Activated naive CD4-positive, alpha-beta T cell (primary cell): ENCODE results near the gene PTPN12.
"Not testable (repeated sequence)": the region's sequence is repeated elsewhere in the genome, so short reads cannot be mapped to it uniquely, and the experiment has no call there.

Experiments used
- DNase-seq, 4 experiments: peaks; one replicate each; lab custom pipeline; 2025; lab: John Stamatoyannopoulos, UW

PTPN12 gene

DNA sequence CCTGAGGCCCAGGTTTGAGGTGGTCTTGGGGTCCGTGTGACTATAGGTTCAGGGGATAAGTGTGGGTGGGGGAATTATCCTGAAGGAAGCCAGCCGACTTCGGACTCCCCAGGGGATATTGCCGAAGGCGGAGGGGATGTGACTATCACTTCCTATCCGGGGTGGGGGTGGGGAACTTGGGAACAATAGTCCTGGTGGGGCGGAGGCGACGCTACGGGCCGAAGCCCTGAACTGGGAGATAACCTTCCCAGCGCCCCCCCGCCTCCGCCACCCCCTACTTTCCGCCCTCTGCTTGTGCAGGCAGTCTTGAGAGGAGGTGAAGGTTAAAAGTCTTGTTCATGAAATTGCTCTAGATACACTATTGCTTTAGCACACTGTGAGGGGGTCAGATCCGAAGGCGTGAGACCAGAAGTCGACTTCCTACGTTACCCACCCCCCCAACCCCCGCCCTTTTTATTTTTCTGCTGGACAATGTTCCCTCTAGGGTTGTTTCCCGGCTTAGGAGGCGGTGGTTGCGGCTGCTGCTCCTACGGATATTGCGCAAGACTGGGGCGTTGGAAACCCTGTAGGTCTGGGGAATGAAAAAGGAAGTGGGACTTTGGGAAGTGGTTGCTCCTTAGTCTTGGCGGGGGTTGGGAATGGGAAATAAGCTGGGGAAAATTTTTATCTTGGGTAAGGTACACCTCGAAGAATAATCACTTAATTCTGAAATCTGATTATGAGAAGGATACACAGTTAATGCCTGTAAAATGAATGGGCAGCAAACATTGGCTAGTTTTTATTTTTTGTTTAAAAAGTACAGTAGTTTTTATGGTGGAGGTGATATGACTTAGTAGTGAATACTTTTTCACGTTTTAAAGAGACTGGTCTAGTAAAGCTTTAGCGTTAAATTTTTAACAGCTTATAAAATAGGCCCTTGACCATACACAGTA, 1.5 kb downstream of the PTPN12 start:
- peak in 1 of 4 experiments; percentile 10 for DNase-seq

DNA sequence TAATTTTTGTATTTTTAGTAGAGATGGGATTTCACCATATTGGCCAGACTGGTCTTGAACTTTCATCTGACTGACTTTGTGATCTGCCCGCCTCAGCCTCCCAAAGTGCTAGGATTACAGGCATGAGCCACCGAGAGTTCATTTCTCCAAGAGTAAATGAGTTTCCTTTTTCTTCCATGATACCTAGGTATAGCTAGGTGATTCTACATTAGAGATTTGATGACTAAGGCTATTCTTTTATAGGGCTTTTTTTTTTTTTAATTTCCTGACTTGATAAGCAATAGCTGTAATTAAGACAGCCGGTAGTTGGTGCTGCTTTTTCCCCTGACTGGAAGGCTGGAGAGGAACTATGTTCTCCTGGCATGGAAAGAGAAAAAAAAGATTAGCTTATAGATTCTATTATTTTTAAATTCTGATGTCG, 3.3 kb downstream of the PTPN12 start:
- DNase-seq, result no peak

DNA sequence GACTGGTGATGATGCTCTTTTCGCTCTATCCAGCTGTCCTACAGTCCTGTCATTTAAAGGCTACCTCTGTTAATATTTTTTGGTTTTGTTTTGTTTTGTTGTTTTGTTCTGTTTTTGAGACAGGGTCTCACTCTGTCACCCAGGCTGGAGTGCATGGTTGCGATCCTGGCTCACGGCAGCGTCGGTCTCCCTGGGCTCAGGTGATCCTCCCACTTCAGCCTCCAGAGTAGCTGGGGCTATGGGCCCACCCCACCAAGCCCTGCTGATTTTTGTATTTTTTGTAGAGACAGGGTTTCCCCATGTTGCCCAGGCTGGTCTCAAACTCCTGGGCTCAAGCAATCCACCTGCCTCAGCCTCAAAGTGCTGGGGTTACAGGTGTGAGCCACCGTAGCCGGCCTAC, 3.9 kb downstream of the PTPN12 start:
- DNase-seq, result not testable (repeated sequence)

DNA sequence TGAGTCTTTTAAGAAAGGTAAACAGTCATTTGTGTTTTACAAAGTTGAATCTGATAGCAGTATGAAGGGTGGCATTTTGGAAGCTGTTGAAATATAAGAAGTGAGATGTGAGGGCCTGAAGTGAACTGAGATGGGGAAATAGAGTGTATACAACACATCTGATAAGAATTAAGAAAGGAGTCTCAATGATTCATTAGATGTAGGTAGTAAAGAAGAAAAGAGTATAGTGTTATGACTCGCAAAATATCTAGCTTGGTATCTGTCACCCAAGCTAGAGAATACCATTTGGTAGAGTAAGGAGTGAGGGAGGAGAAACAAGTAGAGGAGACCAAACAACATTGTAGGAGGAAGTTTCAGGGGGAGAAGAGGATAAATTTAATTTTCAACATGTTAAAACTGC, 5.3 kb downstream of the PTPN12 start:
- DNase-seq, result no peak

DNA sequence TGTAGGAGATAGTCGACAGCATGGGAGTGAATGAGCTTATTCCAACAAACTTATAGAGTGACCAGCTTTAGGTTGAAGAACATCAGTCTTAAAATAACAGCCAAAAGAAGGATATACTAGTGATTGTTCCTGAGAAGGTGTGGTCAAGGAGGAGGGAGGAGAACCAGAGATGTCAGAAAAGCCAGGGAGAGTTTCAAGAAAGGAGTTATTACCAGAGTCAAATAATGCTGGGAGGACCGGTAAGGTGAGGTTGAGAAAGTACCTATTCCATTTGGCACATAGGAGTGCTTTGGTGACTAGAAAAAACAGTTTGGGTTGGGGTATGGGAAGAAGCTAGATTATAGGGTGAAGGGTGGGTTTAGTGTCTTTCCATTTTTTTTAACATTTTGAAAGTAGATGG, 5.8 kb downstream of the PTPN12 start:
- no peak for DNase-seq

DNA sequence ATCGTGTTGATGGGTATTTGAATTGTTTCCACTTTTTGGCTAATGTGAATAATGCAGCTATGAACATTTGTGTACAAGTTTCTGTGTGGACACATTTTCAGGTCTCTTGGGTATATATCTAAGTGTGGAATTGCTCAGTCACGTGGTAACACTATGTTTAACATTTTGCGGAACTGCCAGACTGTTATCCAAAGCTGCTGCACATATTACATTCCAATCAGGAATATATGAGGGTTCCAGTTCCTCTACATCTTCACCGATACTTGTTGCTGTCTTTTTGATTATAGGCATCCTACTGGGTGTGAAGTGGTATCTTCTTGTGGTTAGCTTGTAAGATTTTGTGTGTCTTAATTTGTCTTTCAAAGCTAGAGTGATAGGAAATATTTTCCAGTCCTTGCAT, 6.8 kb downstream of the PTPN12 start:
- no peak for DNase-seq

DNA sequence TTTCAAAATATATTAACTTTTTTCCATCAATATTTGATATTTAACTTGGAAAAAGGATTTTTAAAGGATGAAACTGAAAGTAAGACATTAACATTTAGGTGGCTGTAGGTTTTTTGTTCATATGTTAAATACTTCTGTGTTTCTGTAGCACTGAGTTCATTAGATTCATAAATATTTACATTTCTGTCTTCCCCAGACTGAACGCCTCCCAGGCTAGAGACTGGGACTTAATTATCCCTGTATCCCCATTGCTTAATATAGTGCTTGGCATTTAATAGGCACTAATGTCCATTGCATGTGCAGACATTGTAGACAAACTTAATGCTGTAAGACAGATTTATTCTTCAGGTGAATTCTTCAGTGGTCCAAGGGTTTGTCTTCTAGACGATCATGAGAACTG, 7.4 kb downstream of the PTPN12 start:
- DNase-seq, result no peak

DNA sequence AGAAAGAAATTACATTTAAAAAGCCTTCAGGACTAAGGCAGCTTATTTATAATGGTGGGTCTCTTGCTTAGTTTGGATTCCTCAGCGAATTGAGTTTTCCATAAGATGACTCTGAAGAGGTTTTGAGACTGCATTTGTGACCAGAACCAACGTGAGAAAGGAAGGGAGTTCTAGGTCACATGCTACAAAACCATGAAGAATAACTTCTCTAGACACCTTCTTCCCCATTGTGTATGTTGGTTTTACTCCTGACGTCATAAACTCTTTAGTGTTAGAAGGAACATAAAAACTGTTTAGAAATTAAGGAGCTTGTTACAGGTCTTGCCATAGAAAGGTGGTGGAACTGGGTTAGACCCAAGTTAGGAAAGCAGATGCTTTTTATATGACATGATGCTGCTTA, 11.1 kb downstream of the PTPN12 start:
- no peak for DNase-seq

DNA sequence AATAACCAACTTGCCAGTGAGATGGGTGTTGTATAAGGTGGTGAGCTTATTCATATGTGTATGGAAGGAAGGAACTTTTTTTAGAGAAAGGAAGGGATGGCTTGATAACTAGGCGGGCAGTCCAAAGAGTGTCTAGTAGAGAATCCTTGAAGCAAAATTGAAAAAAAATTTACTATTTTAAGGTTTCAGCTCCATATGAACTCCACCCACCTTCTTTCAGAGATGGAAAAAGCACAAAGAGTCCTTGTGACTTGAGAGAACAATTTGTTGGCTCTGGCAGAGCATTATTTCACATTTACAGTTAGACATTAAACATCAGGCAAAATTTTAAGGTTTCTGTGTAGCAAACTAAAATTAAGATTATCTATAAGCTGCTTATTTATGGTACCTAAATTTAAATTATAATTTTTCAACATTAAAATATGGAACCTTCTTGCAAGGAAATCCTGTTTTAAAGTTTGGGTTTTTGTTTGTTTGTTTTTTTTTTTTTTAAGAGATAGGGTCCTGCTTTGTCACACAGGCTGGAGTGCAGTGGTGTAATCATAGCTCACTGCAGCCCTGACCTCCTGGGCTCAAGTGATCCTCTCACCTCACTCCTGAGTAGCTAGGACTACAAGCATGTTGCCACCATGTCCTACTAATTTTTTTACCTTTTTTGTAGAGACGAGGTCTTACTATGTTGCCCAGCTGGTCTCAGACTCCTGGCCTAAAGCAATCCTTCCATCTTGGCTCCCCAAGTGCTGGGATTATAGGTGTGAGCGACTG, 12.2 kb downstream of the PTPN12 start:
- no peak for DNase-seq

DNA sequence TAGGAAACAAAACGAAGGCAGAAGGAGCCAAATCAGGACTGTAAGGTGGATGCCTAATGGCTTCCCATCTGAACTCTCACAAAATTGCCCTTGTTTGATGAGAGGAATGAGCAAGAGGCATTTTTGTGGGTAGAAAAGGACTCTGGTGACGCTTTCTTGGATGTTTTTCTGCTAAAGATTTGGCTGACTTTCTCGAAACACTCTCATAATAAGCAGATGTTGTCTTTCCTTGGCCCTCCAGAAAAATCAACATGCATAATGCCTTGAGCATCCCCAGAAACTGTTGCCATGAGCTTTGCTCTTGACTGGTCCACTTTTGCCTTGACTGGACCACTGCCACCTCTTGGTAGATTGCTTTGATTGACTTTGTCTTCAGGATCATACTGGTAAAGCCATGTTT, 13.5 kb downstream of the PTPN12 start:
- no peak for DNase-seq

DNA sequence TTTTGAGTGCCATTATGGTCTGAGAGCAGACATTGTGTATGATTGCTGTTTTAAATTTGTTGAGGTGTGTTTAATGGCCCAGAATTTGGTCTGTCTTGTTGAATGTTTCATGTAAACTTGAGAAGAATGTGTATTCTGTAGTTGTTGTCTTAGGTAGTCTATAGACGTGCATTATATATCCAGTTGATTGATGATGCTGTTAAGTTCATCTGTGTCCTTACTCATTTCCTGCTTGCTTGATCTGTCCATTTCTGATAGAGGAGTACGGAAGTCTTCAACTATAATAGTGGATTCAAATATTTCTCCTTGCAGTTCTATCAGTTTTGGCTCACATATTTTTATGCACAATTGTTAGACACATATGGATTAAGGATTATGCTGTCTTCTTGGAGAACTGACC, 16.0 kb downstream of the PTPN12 start:
- no peak for DNase-seq

DNA sequence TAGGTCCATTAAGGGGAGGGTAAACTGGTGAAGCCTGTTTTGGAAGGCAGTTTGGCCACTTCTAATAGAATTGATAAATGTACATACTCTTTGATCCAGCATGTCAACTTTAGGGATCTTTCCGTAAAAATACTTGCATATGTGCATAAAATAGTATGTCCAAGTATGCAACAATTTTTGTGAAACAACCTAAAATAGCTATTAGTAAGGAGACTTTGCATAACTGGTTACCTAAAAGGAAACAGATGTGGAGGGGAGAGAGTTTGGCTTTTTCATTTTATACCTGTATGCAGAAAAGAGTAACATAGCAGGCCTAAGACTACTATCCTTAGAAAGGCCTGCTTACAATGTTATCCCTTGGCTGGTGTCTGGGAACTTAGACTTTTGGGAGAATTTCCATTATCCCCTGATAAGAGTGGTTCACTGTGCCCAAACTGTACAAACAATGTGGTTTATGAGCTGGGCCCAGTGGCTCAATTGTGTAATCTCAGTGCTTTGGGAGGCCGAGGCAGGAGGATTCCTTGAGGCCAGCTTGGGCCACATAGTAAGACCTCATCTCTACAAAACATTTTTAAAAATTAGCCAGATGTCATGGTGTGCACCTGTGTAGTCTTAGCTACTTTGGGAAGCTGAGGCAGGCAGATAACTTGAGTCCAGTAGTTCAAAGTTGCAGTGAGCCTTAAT, 21.3 kb downstream of the PTPN12 start:
- DNase-seq, result no peak

DNA sequence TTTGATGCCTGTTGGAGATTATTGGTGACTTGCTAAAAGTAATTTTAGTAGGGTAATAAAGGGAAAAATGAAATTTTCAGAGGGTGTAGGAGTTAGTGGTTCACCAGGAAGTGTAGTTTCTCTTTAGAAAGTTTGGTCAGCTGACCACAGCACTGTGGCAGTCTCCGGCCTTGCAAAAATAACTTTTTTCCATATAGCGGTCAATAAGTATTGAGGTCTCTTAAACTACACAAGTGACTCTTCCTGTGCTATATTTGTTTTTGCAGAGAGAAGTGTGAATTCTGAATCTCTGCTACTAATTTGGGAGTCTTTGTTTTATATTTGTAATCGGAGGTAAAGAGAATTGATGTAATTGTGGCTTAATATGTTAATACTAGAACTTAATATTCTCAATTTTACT, 24.3 kb downstream of the PTPN12 start:
- DNase-seq, result no peak

DNA sequence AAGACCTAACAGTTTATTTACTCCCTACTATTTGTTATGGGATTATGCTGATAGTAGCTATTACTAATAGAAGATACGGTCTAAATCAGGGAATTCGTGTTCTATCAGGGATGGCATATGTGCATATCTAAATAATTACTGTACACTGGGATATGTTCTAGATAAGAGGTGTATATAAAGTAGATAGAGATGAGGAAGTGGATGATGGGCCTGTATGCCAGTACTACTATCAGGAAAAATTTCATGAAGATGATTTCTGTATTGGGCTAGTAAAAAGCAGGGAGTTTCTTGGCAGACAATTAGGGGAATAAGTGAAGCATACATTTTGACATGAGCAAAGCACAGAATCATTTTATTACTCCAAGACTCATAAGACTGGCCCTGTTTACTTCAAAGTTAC, 26.2 kb downstream of the PTPN12 start:
- no peak for DNase-seq

DNA sequence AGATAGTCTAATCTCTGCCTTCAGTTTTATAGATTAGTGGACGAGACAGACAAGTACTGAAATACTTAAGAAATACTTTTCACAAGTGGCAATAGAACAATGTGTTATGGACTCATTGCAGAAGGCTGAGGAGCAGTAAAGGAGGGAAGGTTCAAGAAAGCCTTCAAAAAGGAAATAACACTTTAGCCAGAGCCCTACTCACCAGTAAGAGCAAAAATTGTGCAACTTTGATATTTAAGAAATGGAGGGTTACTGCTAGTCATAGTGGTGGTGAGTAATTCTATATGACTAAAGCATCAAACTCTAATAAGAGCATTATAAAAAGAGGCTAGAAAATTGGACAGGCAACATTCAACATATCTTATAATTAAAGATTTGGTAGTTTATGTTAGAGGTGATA, 28.8 kb downstream of the PTPN12 start:
- DNase-seq, result no peak

DNA sequence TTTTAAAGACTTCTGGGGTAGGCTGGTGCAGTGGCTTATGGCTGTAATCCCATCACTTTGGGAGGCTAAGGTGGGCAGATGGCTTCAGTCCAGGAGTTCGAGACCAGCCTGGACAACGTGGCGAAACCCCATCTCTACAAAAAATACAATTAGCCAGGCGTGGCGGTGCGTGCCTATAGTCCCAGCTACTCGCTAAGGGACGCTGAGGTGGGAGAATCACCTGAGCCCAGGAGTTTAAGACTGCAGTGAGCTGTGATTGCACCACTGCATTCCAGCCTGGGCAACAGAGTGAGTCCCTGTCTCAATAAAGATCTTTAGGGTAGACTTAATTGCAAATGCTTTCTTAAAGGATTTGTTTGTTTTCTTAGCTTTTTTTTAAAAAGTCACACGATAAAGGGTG, 29.3 kb downstream of the PTPN12 start:
- DNase-seq, result no peak

DNA sequence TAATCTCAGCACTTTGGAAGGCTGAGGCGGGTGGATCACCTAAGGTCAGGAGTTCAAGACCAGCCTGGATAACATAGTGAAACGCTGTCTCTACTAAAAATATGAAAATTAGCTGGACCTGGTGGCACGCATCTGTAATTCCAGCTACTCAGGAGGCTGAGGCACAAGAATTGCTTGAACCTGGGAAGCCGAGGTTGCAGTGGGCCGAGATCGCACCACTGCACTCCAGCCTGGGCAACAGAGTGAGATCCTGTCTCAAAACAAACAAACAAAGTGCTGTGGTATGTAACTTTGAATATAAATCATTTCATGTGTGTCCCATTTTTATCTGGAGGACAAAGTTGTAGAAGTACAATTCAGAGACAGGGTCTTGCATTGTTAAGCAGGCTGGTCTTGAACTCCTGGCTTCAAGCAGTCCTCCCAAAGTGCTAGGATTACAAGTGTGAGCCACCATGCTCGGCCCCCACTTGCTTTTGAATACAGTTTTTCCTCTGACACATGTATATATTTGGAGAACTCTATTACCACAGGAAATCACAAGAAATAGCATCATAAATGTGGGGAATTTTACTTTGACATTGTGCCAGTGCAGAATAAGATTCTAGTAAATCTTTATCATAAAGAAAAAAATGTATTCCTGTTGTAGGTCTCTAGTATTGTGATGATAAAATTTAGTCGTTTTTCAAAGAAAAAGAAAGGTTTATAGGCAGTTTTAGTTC, 32.6 kb downstream of the PTPN12 start:
- no peak for DNase-seq

DNA sequence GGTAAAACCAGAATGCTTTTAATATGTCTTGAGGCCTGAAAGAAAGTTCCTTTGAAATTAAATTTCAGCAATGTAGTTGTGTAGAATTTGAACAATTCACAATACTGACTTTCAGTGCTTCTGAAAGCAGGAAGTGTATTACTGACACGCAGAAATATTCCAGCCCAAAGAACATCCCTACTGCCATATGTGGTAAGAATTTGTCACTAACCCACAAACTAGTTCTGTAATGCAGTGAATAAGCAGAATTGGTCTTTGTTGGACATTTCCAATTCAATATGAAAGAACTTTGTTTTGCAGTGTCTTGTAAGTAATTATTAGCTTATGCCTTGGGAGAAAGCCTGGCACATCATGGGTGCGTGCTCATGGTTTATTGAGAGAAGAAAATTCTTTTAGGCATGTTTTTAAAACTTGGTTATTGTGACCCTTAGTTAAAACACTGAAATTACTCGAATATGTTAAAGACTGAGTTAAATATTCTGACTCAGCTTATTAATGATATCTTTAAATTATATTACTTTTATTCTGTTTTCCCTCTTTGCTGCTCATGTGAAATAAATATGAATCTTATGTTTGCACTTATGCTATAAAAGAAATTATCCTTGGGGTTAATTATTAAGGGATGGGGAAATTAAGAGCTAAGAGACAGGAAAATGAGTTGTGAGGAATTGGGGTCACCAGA, 33.4 kb downstream of the PTPN12 start:
- DNase-seq, result no peak

DNA sequence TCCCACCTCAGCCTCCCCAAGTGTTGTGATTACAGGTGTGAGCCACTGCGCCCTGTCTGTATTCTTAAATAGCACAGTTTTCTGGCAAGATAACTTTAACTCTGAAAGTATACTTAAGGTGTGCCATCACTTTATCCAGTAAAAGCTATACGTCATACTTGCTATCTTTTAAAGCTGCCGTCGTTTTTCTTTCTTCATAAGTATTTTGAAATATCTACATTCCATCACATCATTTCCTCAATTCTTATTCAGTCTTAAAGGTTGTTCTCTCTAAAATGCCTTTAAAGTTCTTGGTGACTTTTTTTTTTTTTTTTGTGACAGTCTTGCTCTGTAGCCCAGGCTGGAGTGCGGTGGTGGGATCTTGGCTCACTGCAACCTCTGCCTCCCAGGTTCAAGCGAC, 34.7 kb downstream of the PTPN12 start:
- no peak for DNase-seq

DNA sequence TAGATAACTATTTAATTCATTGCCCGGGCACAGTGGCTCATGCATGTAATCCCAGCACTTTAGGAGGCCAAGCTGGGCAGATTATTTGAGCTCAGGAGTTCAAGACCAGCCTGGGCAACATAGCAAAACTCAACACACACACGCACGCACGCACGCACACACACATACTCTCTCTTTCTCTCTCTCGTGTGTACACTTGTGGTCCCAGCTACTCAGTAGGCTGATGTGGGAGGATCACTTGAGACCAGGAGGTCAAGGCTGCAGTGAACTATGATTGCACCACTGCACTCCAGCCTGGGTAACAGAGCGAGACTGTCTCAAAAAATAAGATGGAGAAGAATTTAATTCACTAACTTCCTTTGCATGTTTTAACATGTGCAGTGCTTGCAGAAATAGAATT, 38.1 kb downstream of the PTPN12 start:
- no peak for DNase-seq

DNA sequence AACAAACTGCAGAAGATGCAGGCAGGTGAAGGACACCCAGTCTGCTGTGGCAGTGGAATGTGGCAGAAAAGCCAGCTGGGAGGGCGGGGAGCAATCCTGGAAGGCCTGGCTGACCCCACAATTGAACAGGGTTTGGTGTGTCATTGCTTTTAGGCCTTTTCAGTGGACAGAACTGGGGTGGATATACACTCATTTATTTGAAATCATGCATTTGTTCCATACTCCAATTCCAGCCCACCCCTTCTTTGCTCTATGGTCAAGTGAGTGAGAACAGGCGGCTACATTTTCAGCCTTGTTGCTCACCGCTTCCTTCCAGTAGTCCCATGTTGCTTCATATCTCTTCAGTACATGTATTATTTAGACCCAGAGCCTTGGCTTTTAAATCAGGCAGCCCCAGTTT, 39.8 kb downstream of the PTPN12 start:
- no peak for DNase-seq

DNA sequence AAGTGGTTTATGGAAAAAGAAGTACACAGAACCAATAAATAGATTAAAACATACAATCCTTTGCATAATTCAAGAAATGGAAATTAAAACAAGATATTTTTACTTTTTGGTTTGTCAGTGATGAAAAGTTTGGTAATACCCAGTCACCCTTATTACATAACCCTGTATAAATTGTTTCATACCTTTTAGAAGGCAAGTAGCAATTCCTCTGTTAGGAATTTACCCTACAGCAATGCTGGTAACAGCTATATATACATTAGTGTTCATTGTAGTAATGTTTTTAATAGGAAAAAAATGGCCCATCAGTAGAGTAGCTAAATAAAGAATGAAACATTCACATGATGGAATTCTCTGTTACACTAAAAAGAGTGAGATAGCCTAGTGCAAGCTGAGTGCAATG, 42.7 kb downstream of the PTPN12 start:
- no peak for DNase-seq
